ENCODE measurements around the gene ERC1.
"Not testable (repeated sequence)": the region's sequence is repeated elsewhere in the genome, so short reads cannot be mapped to it uniquely, and the experiment has no call there.

The ERC1 gene

GRCh38 chr12:1131811-1132224 is 140.8 kb downstream of the ERC1 start:
- DNase-seq, result no peak

DNA sequence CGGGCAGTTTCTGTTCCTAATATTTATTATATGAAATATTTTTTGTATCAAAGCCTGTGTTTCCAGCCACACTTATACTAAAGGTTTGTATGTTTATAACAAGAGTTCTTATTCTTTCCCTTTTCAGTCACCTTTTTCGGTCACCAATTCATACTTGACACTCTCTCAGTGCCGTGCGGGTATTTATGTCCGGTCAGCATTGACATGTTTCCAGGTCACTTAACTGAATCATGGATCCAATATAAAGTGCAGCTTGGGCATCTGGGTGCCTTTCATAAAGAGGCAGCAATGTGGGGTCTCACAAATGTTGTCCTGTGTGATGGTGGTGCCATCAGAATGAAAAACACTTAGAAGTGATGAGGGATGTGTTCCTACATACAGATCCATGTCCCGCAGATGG is 141.3 kb downstream of the ERC1 start:
- DNase-seq, result no peak

GRCh38 chr12:1138691-1139090 is 147.7 kb downstream of the ERC1 start:
- DNase-seq, result no peak

DNA sequence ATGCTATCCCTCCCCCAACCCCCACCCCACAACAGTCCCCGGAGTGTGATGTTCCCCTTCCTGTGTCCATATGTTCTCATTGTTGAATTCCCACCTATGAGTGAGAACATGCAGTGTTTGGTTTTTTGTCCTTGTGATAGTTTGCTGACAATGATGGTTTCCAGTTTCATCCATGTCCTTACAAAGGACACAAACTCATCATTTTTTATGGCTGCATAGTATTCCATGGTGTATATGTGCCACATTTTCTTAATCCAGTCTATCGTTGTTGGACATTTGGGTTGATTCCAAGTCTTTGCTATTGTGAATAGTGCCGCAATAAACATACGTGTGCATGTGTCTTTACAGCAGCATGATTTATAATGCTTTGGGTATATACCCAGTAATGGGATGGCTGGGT is 155.7 kb downstream of the ERC1 start:
- DNase-seq, result not testable (repeated sequence)

- DNase-seq, result no peak
Measured at GRCh38 chr12:1147821-1148220, 156.8 kb downstream of the ERC1 start.

DNA sequence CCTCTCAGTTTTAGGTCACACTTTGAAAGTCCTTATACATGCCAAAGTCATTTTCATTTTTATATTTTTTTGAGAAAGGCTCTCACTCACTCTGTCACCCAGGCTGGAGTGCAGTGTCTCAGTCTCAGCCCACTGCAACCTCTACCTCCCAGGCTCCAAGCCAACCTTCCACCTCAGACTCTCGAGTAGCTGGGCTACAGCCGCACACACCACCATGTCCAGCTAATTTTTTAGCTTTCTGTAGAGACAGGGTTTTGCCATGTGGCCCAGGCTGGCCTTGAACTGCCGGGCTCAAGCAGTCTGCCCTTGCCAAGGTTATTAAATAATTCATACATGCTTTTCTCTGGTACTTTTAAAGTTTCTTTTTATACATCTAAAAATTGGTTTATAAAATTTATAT is 166.0 kb downstream of the ERC1 start:
- no peak for DNase-seq

DNA sequence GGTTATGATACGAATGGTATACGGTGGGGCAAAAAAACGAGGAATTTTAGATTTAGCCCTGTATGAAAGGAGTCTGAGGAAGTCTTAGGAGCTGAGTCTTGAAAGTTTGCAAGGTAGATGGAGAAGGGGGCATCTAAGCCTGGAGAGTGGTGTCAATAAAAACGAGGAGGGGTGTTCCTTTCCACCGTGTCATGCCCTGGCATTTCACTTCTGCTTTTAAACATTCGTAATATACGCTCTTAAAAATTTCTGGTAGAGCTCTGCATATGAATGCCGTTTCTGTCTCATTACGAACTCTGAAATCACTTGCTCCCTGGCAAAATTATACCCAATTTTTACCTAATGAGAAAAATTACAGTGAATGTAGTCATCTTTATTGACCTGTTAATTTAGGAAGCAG is 170.2 kb downstream of the ERC1 start:
- no peak for DNase-seq

- DNase-seq, result no peak
Measured at GRCh38 chr12:1162081-1162760, 171.2 kb downstream of the ERC1 start.

- no peak for DNase-seq
Measured at GRCh38 chr12:1167784-1168183, 176.8 kb downstream of the ERC1 start.

DNA sequence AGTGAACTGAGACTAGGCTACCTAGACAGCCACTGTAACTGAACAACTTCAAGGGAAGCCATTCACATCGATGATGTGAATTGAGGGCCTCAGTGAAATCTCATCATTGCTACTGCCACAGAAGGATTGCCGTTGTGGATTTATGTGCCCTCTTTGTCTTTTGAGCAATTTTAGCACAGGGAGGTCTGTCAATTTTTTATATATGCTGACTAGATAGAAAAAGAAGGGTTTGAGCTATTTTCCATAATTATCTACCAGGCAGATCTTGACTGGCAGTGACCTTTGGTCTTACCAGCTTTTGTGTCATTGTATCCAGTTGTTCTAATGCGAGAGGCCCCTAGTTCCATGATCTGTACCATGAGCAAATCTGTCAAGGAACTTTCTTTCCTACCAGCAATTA is 179.4 kb downstream of the ERC1 start:
- DNase-seq, result no peak

DNA sequence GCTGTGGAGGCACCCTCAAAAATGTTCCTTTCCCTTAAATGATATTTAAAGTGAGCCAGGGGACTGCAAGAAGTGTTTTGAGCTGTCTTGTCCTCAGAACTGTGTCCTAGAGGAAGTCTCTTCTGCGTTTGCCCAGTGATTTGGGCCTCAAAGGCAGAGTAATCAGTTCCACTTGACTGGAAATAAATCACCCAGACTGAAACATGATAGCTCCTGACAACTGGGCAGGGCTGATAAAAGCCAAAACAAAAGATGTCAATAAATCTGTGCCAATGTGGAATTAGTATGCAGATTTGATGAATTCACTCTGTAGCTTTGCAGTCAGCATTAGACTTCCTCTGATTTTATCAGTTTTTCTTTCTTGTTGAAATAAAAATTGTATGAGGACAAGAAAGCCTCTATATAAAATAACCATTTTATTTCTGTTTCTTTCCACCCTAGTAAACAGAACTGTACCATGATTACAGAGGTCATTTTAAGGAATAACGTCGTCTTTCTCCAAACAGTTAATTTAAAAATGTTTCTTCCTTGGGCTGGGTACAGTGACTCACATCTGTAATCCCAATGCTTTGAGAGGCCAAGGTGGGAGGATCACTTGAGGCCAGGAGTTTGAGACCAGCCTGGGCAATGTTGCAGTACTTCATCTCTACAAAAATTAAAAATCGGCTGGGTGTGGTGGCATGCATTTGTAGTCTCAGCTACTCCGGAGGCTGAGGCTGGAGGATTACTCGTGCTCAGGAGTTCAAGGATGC is 180.8 kb downstream of the ERC1 start:
- DNase-seq, result no peak

GRCh38 chr12:1173781-1174617 is 183.0 kb downstream of the ERC1 start:
- no peak for DNase-seq

GRCh38 chr12:1174659-1175058 is 183.6 kb downstream of the ERC1 start:
- DNase-seq, result no peak

GRCh38 chr12:1176191-1176590 is 185.2 kb downstream of the ERC1 start:
- no peak for DNase-seq

DNA sequence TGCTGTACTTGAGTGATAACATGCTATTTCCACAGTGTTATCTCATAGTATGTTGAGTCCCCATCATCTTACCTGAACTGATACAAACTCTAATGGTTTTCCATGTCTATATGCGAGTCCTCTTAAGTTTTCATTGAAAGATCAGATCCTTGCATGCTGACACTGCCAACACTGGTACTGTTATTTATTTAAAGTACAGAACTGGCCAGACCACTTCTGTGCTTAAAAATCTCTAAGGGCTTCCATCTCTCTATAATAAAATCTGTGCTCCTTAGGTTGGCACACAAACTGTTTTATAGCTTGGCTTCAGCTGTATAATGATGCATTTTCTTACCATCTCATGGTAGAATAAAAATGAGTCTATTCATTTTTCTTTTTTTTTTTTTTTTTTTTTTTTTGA is 188.1 kb downstream of the ERC1 start:
- no peak for DNase-seq

DNA sequence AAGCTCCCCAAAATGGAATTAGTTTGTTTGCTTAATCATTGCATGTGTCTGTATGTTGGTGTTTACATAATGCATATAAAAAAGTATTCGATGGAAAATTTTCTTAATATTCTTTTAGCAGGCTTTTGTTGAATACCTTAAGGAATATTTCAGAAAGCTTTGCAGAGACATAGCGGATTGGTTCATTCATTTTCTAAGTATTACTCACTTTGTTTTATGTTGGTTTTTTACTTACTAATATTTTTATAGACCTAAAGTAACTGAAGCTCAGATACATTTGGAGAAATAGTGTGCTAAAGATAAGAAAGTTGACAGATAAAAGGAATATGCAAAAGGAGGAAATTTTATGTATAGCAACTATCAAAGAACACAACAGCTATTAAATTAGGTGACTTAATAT is 191.0 kb downstream of the ERC1 start:
- no peak for DNase-seq

- no peak for DNase-seq
Measured at GRCh38 chr12:1184402-1184801, 193.4 kb downstream of the ERC1 start.

DNA sequence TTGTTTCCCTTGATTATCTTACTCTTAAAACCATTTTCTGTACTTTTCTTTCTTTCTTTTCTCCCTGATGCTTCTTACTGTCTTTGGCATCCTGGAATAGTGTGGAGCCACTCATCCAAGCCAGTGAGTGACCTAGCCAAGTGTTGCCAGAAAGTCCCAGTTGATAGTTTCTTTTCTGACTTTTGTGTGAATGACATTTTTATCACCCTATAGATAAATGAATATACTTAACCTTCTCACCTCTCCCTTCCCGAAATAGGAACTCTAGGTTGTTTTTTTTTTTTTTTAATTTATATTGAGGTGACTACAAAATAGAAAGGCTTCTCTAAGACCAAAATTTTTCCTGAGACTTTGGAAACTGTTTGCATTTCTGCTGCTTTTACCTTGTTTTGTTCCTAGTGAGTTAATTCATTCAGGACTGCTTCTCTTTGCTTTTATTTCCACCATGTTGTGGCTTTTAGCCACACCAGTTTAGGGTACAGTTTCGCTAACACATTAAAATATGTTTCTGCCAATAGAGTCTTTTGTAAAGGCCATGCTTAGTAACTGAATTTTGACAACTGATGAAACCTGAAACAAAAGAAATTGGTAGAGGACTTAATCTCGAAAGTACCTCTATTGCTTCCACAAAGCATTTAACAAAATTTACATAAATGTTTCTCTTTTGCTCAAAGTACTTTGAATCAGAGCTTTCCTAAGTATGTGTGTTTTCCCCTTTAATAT is 194.6 kb downstream of the ERC1 start:
- peak; percentile 60 for DNase-seq

DNA sequence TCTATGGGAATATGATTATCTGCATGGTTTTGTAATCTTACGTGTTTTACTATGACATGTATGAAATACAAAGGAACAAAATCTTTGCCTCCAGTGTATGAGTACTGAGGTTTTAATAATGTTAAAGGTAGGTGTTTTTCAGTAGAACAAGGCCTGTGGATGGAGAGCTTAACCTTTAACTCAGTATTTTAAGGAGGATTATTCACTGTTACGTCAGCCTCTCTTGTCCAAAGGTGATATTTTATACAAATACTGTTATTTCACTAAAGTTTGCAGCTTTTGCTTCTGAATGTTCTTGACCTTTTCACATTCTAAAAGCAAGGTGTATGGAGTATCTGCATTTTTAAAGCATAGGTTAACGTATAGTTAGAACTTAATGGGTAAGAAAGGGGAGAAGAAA is 195.3 kb downstream of the ERC1 start:
- no peak for DNase-seq

- DNase-seq, result no peak
Measured at GRCh38 chr12:1188016-1188415, 197.0 kb downstream of the ERC1 start.

- peak; percentile 11 for DNase-seq
Measured at GRCh38 chr12:1189163-1189562, 198.1 kb downstream of the ERC1 start.

DNA sequence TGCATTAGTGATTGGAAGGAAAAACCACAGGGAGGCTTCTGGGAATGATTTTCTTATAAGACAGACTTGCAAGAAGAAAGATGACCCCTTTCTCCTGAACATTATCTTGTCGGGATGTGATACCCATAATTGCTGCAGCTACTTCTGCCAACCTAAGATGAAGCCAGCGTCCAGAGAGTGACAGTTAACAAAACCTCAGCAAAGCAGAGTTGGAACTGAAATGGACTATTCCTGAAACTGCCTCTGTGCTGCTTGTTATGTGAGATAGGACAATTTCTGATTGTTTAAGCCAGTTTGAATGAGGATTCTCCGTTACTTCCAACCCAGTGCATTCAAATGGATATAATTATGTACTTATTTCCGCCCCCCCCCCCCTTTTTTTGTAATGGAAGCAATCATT is 204.5 kb downstream of the ERC1 start:
- no peak for DNase-seq
